ENCODE data around the gene TPRKB. TPM values are rescaled to one million over a fixed set of nuclear protein-coding genes. Genes with fewer than 3 reads are reported as not detected.
"Not testable (repeated sequence)": the region's sequence is repeated elsewhere in the genome, so short reads cannot be mapped to it uniquely, and the experiment has no call there.

TPRKB gene
- total and polyA plus RNA-seq, 12 donors = 17.2 to 67.2 (median 32.8) TPM

DNA sequence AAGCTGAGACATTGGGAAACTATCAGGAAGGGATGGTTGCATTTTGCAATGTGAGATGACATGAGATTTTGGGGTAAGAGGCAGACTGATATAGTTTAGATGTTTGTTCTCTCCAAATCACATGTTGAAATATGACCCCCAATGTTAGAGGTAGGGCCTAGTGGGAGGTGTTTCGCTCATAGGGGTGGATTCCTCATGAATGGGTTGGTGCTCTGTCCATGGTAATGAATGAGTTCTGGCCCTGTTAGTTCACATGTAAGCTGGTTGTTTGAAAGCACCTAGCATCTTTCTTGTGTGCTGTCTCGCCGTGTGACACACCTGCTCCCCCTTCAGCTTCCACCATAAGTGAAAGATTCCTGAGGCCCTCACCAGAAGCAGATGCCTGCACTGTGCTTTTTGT is 37.7 kb downstream of the TPRKB start:
- no peaks in the 10 kb centered on the region for H3K36me3 ChIP-seq (replicated peaks in 1 of 2)
- H3K27me3 ChIP-seq = no peaks in the 10 kb centered on the region
- H3K4me3 ChIP-seq = no peak overlapping the region
- H3K27ac ChIP-seq = no peak overlapping the region
- WGBS, 4 donors = 93 to 98% (median 95%) methylated on average over 3 of the region's 3 CpGs
- DNase-seq = no peak
- peaks cover 0 to 18% of the 10 kb centered on the region in 2 donors for H3K4me1 ChIP-seq (replicated peaks in 1 of 2)
- TF ChIP-seq POLR2A (IDR thresholded peaks at IDR 0.05) = no peak
- no peak for TF ChIP-seq CTCF (IDR thresholded peaks at IDR 0.05)
- intact Hi-C loops (cut with DNase I) = no loop called here
- H3K9me3 ChIP-seq (replicated peaks in 1 of 3) = no peaks in the 10 kb centered on the region

- no peaks in the 10 kb centered on the region for H3K9me3 ChIP-seq (replicated peaks in 1 of 3)
- H3K27ac ChIP-seq = no peak overlapping the region
- intact Hi-C loops (cut with DNase I) = no loop called here
- no peaks in the 10 kb centered on the region for H3K36me3 ChIP-seq (replicated peaks in 1 of 2)
- H3K27me3 ChIP-seq = no peaks in the 10 kb centered on the region
- H3K4me1 ChIP-seq (replicated peaks in 1 of 2) = peaks cover 0 to 18% of the 10 kb centered on the region in 2 donors
- DNase-seq = no peak
- no peak overlapping the region for H3K4me3 ChIP-seq
- 79 to 100% (median 87%) methylated on average over 1 of the region's 1 CpG for WGBS, 4 donors
- no peak for TF ChIP-seq POLR2A (IDR thresholded peaks at IDR 0.05)
- no peak for TF ChIP-seq CTCF (IDR thresholded peaks at IDR 0.05)
Measured at GRCh38 chr2:73698101-73698500, 39.0 kb downstream of the TPRKB start.

DNA sequence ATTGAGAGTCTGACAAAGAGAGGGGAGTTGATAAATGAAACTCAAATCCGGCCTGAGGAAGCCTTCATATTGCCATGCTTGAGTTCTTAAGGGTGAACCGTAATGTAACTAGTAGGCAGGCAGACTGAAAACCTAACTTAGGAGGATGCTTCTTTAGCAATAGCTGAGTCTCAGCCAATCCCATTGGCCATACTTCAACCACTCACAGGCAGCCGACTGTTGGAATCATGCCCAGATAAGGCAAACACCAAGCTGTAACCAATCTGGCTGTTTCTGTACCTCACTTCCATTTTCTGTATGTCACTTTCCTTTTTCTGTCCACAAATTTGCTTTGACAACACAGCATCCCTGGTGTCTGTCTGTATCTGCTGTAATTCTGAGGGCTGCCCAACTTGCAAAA is 39.5 kb downstream of the TPRKB start:
- WGBS, 4 donors = 66 to 72% (median 69%) methylated on average over 3 of the region's 3 CpGs
- Histone ChIP-seq H3K4me1 (replicated peaks in 1 of 2) (peaks cover 0 to 18% of the 10 kb centered on the region in 2 donors), H3K9me3 (replicated peaks in 1 of 3) (no peaks in the 10 kb centered on the region), H3K4me3 (no peak overlapping the region), H3K36me3 (replicated peaks in 1 of 2) (no peaks in the 10 kb centered on the region), H3K27me3 (no peaks in the 10 kb centered on the region), H3K27ac (no peak overlapping the region)
- TF ChIP-seq CTCF (IDR thresholded peaks at IDR 0.05) (no peak), POLR2A (IDR thresholded peaks at IDR 0.05) (no peak)
- intact Hi-C loops (cut with DNase I) = no loop called here
- no peak for DNase-seq

GRCh38 chr2:73696985-73697384 is 40.2 kb downstream of the TPRKB start:
- 63 to 81% (median 71%) methylated on average over 1 of the region's 1 CpG for WGBS, 4 donors
- intact Hi-C loops (cut with DNase I); H3K27ac ChIP-seq; H3K4me3 ChIP-seq; H3K9me3 ChIP-seq (replicated peaks in 1 of 3); DNase-seq; H3K36me3 ChIP-seq (replicated peaks in 1 of 2); H3K27me3 ChIP-seq: not testable (repeated sequence)
- peaks cover 0 to 13% of the 10 kb centered on the region in 2 donors for H3K4me1 ChIP-seq (replicated peaks in 1 of 2)

DNA sequence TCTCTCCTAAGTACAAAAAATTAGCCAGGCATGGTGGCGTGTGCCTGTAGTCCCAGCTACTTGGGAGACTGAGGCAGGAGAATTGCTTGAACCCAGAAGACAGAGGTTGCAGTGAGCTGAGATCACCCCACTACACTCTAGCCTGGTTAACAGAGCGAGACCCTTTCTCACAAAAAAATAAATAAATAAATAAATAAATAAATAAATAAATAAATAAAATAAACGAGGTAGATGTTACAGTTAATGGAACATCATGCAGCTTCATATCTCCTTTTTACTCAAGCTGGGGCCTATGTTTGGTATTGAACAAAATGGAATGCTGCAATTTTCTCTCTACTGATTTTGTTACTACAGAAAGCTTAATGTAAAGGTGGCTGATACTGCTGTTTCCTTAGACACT is 40.6 kb downstream of the TPRKB start:
- H3K9me3 ChIP-seq (replicated peaks in 1 of 3); H3K4me3 ChIP-seq; H3K36me3 ChIP-seq (replicated peaks in 1 of 2); H3K27me3 ChIP-seq; DNase-seq; H3K27ac ChIP-seq; intact Hi-C loops (cut with DNase I): not testable (repeated sequence)
- peaks cover 0 to 11% of the 10 kb centered on the region in 2 donors for H3K4me1 ChIP-seq (replicated peaks in 1 of 2)
- 87 to 92% (median 90%) methylated on average over 3 of the region's 3 CpGs for WGBS, 4 donors
